K562 (cell line): Measurements from ENCODE around the gene NAV2. TPM values are rescaled to one million over a fixed set of nuclear protein-coding genes. Genes with fewer than 3 reads are reported as not detected.

Experiments
- CSDE1 ChIP-seq, 2 experiments: fragments of 450-650 bp; IDR thresholded peaks; 2 replicates each; pipeline ENCODE4 v1.6.1; 2016; ENCODE audit warnings: mild to moderate bottlenecking in 1 of 2
- DNMT1 ChIP-seq: fragments of 450-650 bp; IDR thresholded peaks from 2 replicates; pipeline ENCODE4 v1.6.1; 2016; ENCODE audit warnings: antibody characterized with exemption, mild to moderate bottlenecking
- FOXA1 ChIP-seq: fragments of 450-650 bp; IDR thresholded peaks from 2 replicates; pipeline ENCODE4 v1.6.1; 2016; ENCODE audit warnings: mild to moderate bottlenecking, borderline replicate concordance
- GTF2B ChIP-seq: IDR thresholded peaks from 2 replicates; pipeline ENCODE4 v1.6.1; 2011; ENCODE audit not compliant: insufficient read length; ENCODE audit errors: extremely low read depth
- HNRNPL ChIP-seq: fragments of 200-400 bp; formaldehyde crosslinking; IDR thresholded peaks from 2 replicates; pipeline ENCODE4 v1.6.1; 2017; ENCODE audit warnings: low read depth, mild to moderate bottlenecking, low read length
- KLF6 ChIP-seq: fragments of 250-450 bp; sonication (Bioruptor Pico); IDR thresholded peaks from 2 replicates; pipeline ENCODE4 v1.4.0; 2020; ENCODE audit warnings: mild to moderate bottlenecking, moderate library complexity, borderline replicate concordance
- MYNN ChIP-seq, 2 experiments: sonication (generic); formaldehyde crosslinking in 1 of 2; IDR thresholded peaks; 2 replicates each; pipeline versions ENCODE4 v1.5.0 to v1.6.1; 2016 to 2020; ENCODE audit warnings: antibody characterized with exemption in 1 of 2, missing genetic modification reagents in 1 of 2
- NFE2 ChIP-seq: IDR thresholded peaks from 2 replicates; pipeline ENCODE4 v1.6.1; 2014; ENCODE audit warnings: antibody characterized with exemption, low read depth
- PRMT5 ChIP-seq: sonication (generic); formaldehyde crosslinking; IDR thresholded peaks from 2 replicates; pipeline ENCODE4 v1.5.0; 2020; ENCODE audit warnings: missing genetic modification reagents
- RFX7 ChIP-seq: fragments of 250-450 bp; sonication (Bioruptor Pico); IDR thresholded peaks from 2 replicates; pipeline ENCODE4 v1.5.1; 2021; ENCODE audit warnings: mild to moderate bottlenecking
- RUNX1 ChIP-seq: sonication (generic); IDR thresholded peaks from 2 replicates; pipeline ENCODE4 v1.6.1; 2016; ENCODE audit warnings: antibody characterized with exemption, low read depth
- SMARCB1 ChIP-seq: IDR thresholded peaks from 2 replicates; pipeline ENCODE4 v1.6.1; 2011; ENCODE audit warnings: improper control_type of control experiment, low read depth; ENCODE audit not compliant: insufficient read length
- SP1 ChIP-seq: sonication (generic); formaldehyde crosslinking; IDR thresholded peaks from 2 replicates; pipeline ENCODE4 v1.8.1; 2022; ENCODE audit warnings: mild to moderate bottlenecking, missing genetic modification reagents
- U2AF2 ChIP-seq: fragments of 200-400 bp; formaldehyde crosslinking; optimal IDR thresholded peaks from 2 replicates; pipeline ENCODE3; 2017; ENCODE audit warnings: low read depth, mild to moderate bottlenecking, low read length
- WHSC1 ChIP-seq: IDR thresholded peaks from one replicate; pipeline ENCODE4 v1.6.1; 2012; ENCODE audit warnings: low read length, control low read depth, inconsistent platforms
- ZBTB1 ChIP-seq: sonication (generic); formaldehyde crosslinking; IDR thresholded peaks from 2 replicates; pipeline ENCODE4 v1.8.1; 2023; ENCODE audit warnings: missing genetic modification reagents, low read depth, mild to moderate bottlenecking, borderline replicate concordance
- ZBTB2 ChIP-seq: fragments of 450-650 bp; IDR thresholded peaks from 2 replicates; pipeline ENCODE4 v1.6.1; 2016; ENCODE audit warnings: antibody characterized with exemption
- ZBTB5 ChIP-seq: fragments of 450-650 bp; IDR thresholded peaks from 2 replicates; pipeline ENCODE4 v1.6.1; 2017; ENCODE audit warnings: antibody characterized with exemption
- ZC3H8 ChIP-seq: fragments of 450-650 bp; IDR thresholded peaks from 2 replicates; pipeline ENCODE4 v1.6.1; 2017
- ZNF316 ChIP-seq: fragments of 450-650 bp; IDR thresholded peaks from 2 replicates; pipeline ENCODE4 v1.6.1; 2016
- ZNF586 ChIP-seq: fragments of 450-650 bp; formaldehyde crosslinking; conservative IDR thresholded peaks from 2 replicates; pipeline ENCODE4 v1.4.0; 2020; ENCODE audit warnings: mild to moderate bottlenecking, moderate library complexity
- ZNF644 ChIP-seq: fragments of 200-800 bp; sonication (Bioruptor generic); IDR thresholded peaks from 2 replicates; pipeline ENCODE4 v1.6.1; 2016; ENCODE audit warnings: low read depth, missing genetic modification characterization, missing compliant biosample characterization
- ZNF778 ChIP-seq: fragments of 450-650 bp; formaldehyde crosslinking; IDR thresholded peaks from 2 replicates; pipeline ENCODE4 v1.4.0; 2020; ENCODE audit warnings: mild to moderate bottlenecking, moderate library complexity
- polyA plus RNA-seq, 8 experiments: library from polyadenylated mRNA; depleted of rRNA in 4 of 8; stranded (reverse) in 5 of 8; unstranded in 3 of 8; fragments of >200 nt; fragmentation: Nextera tagmentation in 2 of 8; fragmentation: Illumina TruSeq in 1 of 8; extraction: Ambion mirVana in 2 of 8; extraction: Trizol in 1 of 8; gene quantifications; 2 replicates each; pipeline versions ENCODE4 v1.2.1 to v1.2.3, GENCODE V29; 2011 to 2014; ENCODE audit warnings: inconsistent platforms in 1 of 8, missing spikeins in 1 of 8
- total RNA-seq, 7 experiments: library from RNA; depleted of rRNA in 6 of 7; stranded (reverse); fragments of >200 nt in 6 of 7; fragmentation: Illumina TruSeq in 2 of 7; extraction: Trizol in 2 of 7; gene quantifications; 2 replicates each; pipeline versions ENCODE4 v1.2.1 to v1.2.3, GENCODE V29; 2011 to 2021; ENCODE audit warnings: low replicate concordance in 1 of 7

Gene NAV2
- total and polyA plus RNA-seq, 9 of the 15 experiments (the other 6 are each of a cell fraction or from before 2014, with no cell fraction given) = 0.03 to 0.35 (median 0.05) TPM

GRCh38 chr11:19980957-19981669, 268.5 kb downstream of the NAV2 start (continued):
- TF ChIP-seq KLF6 (CRISPR knock-in tag) (peak; percentile 65; the same call in 1 of the 2 replicates), ZC3H8 (no peak), SP1 (no peak; the same call in 1 of the 2 replicates), RFX7 (CRISPR knock-in tag) (no peak), ZNF644 (tag) (0 out of 2 replicates have a peak, but pooled peaks have one; percentile 18), DNMT1 (no peak), CSDE1 (IDR thresholded peaks at IDR 0.05) (no peak), ZBTB1 (CRISPR knock-in tag) (no peak), HNRNPL (no peak), ZBTB5 (no peak), PRMT5 (CRISPR knock-in tag) (no peak), RUNX1 (no peak), ZNF586 (CRISPR knock-in tag) (no peak), GTF2B (no peak), WHSC1 (no peak), U2AF2 (no peak), MYNN (IDR thresholded peaks at IDR 0.05) (0 out of 2 replicates have a peak, but pooled peaks have one; percentile 20), MYNN (CRISPR knock-in tag; IDR thresholded peaks at IDR 0.05) (no peak), ZNF316 (no peak), FOXA1 (no peak), NFE2 (no peak; the same call in 1 of the 2 replicates), ZBTB2 (no peak), SMARCB1 (no peak), ZNF778 (CRISPR knock-in tag) (no peak)
